Measurements from ENCODE around the gene RRP7A. TPM values are rescaled to one million over a fixed set of nuclear protein-coding genes. Genes with fewer than 3 reads are reported as not detected.

The RRP7A gene
- total RNA-seq, 4 donors from 2014 or later = 26.2 to 26.5 (median 26.4) TPM

- Histone ChIP-seq H3K4me3 (no peak overlapping the region), H3K4me1 (no peaks in the 10 kb centered on the region), H3K27me3 (no peaks in the 10 kb centered on the region), H3K9me3 (no peaks in the 10 kb centered on the region), H3K36me3 (no peaks in the 10 kb centered on the region), H3K27ac (replicated peaks in 1 of 4) (no peak overlapping the region)
- DNase-seq (ENCODE audit: extremely low spot score) = no peak
- 95% methylated on average over 8 of the region's 8 CpGs for WGBS
- TF ChIP-seq CTCF (IDR thresholded peaks at IDR 0.05) = no peak
- TF ChIP-seq POLR2A (IDR thresholded peaks at IDR 0.05; ENCODE audit: low read depth) = no peak
- TF ChIP-seq POLR2AphosphoS5 (IDR thresholded peaks at IDR 0.05) = no peak
- no peak for TF ChIP-seq EP300 (IDR thresholded peaks at IDR 0.05)
- intact Hi-C loops (cut with DNase I) = no loop called here
These were observed 46.9 kb downstream of the RRP7A start for GRCh38 chr22:42472671-42473070.

GRCh38 chr22:42471441-42471840 is 48.2 kb downstream of the RRP7A start:
- DNase-seq (ENCODE audit: extremely low spot score) = no peak
- Histone ChIP-seq H3K27me3 (no peaks in the 10 kb centered on the region), H3K9me3 (no peaks in the 10 kb centered on the region), H3K4me3 (no peak overlapping the region), H3K27ac (replicated peaks in 1 of 4) (no peak overlapping the region), H3K36me3 (no peaks in the 10 kb centered on the region), H3K4me1 (no peaks in the 10 kb centered on the region)
- TF ChIP-seq EP300 (IDR thresholded peaks at IDR 0.05) (no peak), POLR2AphosphoS5 (IDR thresholded peaks at IDR 0.05) (no peak), POLR2A (IDR thresholded peaks at IDR 0.05; ENCODE audit: low read depth) (no peak), CTCF (IDR thresholded peaks at IDR 0.05) (no peak)
- intact Hi-C loops (cut with DNase I) = no loop called here
- WGBS = 93% methylated on average over 1 of the region's 1 CpG

DNA sequence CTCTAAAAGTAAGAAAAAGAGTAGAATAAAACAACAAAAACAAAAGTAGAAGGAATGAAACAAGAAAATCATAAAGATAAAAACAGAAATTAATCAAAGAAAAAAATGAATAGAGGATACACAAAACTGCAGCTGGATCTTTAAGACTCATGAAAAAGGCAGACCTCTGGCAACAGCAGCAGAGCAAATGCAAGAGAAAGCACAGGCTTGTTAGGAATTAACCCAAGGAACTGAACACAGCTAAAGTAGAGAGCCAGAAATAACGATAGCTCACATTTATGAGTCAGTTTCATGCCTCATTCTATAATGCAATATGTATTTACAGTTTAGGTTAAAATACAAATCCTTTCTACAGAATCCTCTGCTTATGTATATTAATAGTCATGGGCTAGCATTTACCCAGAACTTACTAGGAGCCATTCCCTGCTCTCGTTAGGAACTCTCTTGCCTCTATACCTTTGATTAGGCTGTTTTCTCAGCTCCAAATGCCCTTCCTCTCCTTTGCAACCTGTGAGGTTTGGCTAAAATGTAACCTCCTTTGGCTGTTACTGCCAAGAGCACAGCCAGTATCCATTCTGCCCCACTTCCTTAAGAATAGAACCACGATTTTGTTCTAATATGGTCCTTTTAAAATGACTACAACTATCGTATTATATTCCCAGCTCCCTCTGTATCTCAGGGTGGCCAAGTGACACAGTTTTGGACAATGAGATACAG is 49.1 kb downstream of the RRP7A start:
- WGBS = 53% methylated on average over 4 of the region's 4 CpGs
- DNase-seq (ENCODE audit: extremely low spot score) = no peak
- TF ChIP-seq EP300 (IDR thresholded peaks at IDR 0.05) (no peak), POLR2A (IDR thresholded peaks at IDR 0.05; ENCODE audit: low read depth) (no peak), POLR2AphosphoS5 (IDR thresholded peaks at IDR 0.05) (no peak), CTCF (IDR thresholded peaks at IDR 0.05) (no peak)
- H3K4me3 ChIP-seq = no peak overlapping the region
- H3K9me3 ChIP-seq = no peaks in the 10 kb centered on the region
- H3K27me3 ChIP-seq = no peaks in the 10 kb centered on the region
- intact Hi-C loops (cut with DNase I) = no loop called here
- no peaks in the 10 kb centered on the region for H3K36me3 ChIP-seq
- H3K4me1 ChIP-seq = no peaks in the 10 kb centered on the region
- no peak overlapping the region for H3K27ac ChIP-seq (replicated peaks in 1 of 4)

GRCh38 chr22:42468841-42469240 is 50.8 kb downstream of the RRP7A start:
- Histone ChIP-seq H3K27me3 (no peaks in the 10 kb centered on the region), H3K36me3 (no peaks in the 10 kb centered on the region), H3K27ac (replicated peaks in 1 of 4) (no peak overlapping the region), H3K9me3 (no peaks in the 10 kb centered on the region), H3K4me1 (no peaks in the 10 kb centered on the region), H3K4me3 (no peak overlapping the region)
- no peak for DNase-seq (ENCODE audit: extremely low spot score)
- no peak for TF ChIP-seq POLR2A (IDR thresholded peaks at IDR 0.05; ENCODE audit: low read depth)
- no peak for TF ChIP-seq CTCF (IDR thresholded peaks at IDR 0.05)
- intact Hi-C loops (cut with DNase I) = no loop called here
- WGBS = 88% methylated on average over 2 of the region's 2 CpGs

DNA sequence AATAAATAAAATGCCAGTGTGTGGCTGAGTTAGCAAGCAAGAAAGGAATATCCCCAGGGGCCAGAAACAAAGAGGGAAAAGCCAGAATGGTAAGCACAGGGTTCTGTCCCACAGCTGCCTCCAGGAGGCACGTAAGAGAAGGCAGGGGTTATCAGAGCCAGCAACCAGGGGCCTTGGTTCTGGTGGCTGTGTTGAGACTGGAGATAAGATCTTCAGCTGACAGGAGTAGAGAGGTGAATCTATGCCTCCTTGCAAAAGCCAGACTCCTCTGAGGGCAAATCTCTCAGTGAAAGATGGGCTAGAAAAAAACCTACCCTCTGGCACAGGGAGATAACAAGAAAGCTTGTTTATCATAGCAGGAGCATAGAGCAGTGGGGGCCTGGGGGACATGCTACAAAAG is 57.6 kb downstream of the RRP7A start:
- Histone ChIP-seq H3K36me3 (no peaks in the 10 kb centered on the region), H3K4me1 (no peaks in the 10 kb centered on the region), H3K4me3 (no peak overlapping the region), H3K27ac (replicated peaks in 1 of 4) (no peak overlapping the region), H3K27me3 (peaks cover 0 to 58% (median 16%) of the 10 kb centered on the region in 4 donors), H3K9me3 (no peaks in the 10 kb centered on the region)
- TF ChIP-seq EP300 (IDR thresholded peaks at IDR 0.05) (no peak), POLR2AphosphoS5 (IDR thresholded peaks at IDR 0.05) (no peak), POLR2A (IDR thresholded peaks at IDR 0.05; ENCODE audit: low read depth) (no peak), CTCF (IDR thresholded peaks at IDR 0.05) (no peak)
- no peak for DNase-seq (ENCODE audit: extremely low spot score)
- intact Hi-C loops (cut with DNase I) = no loop called here
- 50% methylated on average over 1 of the region's 1 CpG for WGBS

Data from esophagus muscularis mucosa (tissue), 4 donors.